CD14-positive monocyte (primary cell): Measurements from ENCODE around the gene FAXDC2. TPM values are rescaled to one million over a fixed set of nuclear protein-coding genes. Genes with fewer than 3 reads are reported as not detected.

Experiments
- DNase-seq, 3 donors: peaks; one replicate each; pipeline ENCODE4 v3.0.0-alpha.2; 2011 to 2022
- H2AFZ ChIP-seq: 2 replicates; pipeline ENCODE4 v1.6.0; 2012; ENCODE audit warnings: mild to moderate bottlenecking, low read depth, low read length, inconsistent platforms; ENCODE audit not compliant: insufficient read depth, poor library complexity, severe bottlenecking
- H3K27ac ChIP-seq, 2 donors: 1 replicate in 1 of 2; 2 replicates in 1 of 2; pipeline ENCODE4 v1.5.1; 2012 to 2013; ENCODE audit warnings: low read length in 2 of 2, control low read depth in 1 of 2, inconsistent platforms in 1 of 2, low read depth in 1 of 2, mild to moderate bottlenecking in 1 of 2
- H3K27me3 ChIP-seq, 2 donors: one replicate each; pipeline versions ENCODE4 v1.6.0 to v1.6.1; 2011 to 2013; ENCODE audit warnings: low read length in 2 of 2; ENCODE audit not compliant: control insufficient read depth in 2 of 2, insufficient read depth in 2 of 2
- H3K36me3 ChIP-seq, 2 donors: replicated peaks in 1 of 2; 1 replicate in 1 of 2; 2 replicates in 1 of 2; pipeline versions ENCODE4 v1.5.1 to v1.6.1; 2012 to 2013; ENCODE audit warnings: low read length in 2 of 2, control low read depth in 1 of 2, inconsistent platforms in 1 of 2, mild to moderate bottlenecking in 1 of 2; ENCODE audit not compliant: insufficient read depth in 2 of 2, control insufficient read depth in 1 of 2
- H3K4me1 ChIP-seq, 2 donors: 1 replicate in 1 of 2; 2 replicates in 1 of 2; pipeline versions ENCODE4 v1.5.1 to v1.6.1; 2012 to 2013; ENCODE audit warnings: low read length in 2 of 2, control low read depth in 1 of 2, inconsistent platforms in 1 of 2, mild to moderate bottlenecking in 1 of 2, moderate library complexity in 1 of 2; ENCODE audit not compliant: insufficient read depth in 2 of 2, control insufficient read depth in 1 of 2
- H3K4me2 ChIP-seq: replicated peaks from 2 replicates; pipeline ENCODE3; 2012; ENCODE audit warnings: low read length, moderate library complexity, mild to moderate bottlenecking; ENCODE audit not compliant: poor library complexity, severe bottlenecking; ENCODE audit errors: extremely low read depth
- H3K4me3 ChIP-seq, 3 experiments: fragments of 200-600 bp in 1 of 3; sonication (generic) in 1 of 3; replicated peaks in 1 of 3; 1 replicate in 2 of 3; 2 replicates in 1 of 3; pipeline ENCODE4 v1.5.1; 2011 to 2013; ENCODE audit warnings: low read length in 3 of 3, mild to moderate bottlenecking in 3 of 3, control low read depth in 2 of 3, low read depth in 2 of 3, inconsistent platforms in 1 of 3, moderate library complexity in 1 of 3
- H3K79me2 ChIP-seq: 2 replicates; pipeline ENCODE4 v1.6.0; 2012; ENCODE audit warnings: mild to moderate bottlenecking, control low read depth, inconsistent platforms, low read length, moderate library complexity; ENCODE audit not compliant: insufficient read depth
- H3K9ac ChIP-seq: 2 replicates; pipeline ENCODE4 v1.6.0; 2017; ENCODE audit warnings: low read length, mild to moderate bottlenecking; ENCODE audit not compliant: insufficient read depth, poor library complexity, severe bottlenecking
- H3K9me3 ChIP-seq, 2 donors: replicated peaks in 1 of 2; 1 replicate in 1 of 2; 2 replicates in 1 of 2; pipeline versions ENCODE4 v1.5.1 to v1.6.1; 2012 to 2013; ENCODE audit warnings: low read length in 2 of 2, control low read depth in 1 of 2; ENCODE audit not compliant: control insufficient read depth in 1 of 2, insufficient read depth in 1 of 2
- H4K20me1 ChIP-seq: 2 replicates; pipeline ENCODE4 v1.6.0; 2012; ENCODE audit warnings: mild to moderate bottlenecking, low read length, control low read depth, moderate library complexity; ENCODE audit not compliant: insufficient read depth
- H3K27ac Mint-ChIP-seq, 7 donors: one replicate each; pipeline ENCODE4 v1.8.0; 2020; ENCODE audit warnings: mild to moderate bottlenecking in 7 of 7, mixed read lengths in 7 of 7, moderate library complexity in 6 of 7, inconsistent platforms in 2 of 7
- H3K27me3 Mint-ChIP-seq, 3 donors: one replicate each; pipeline ENCODE4 v1.8.0; 2021 to 2022; ENCODE audit warnings: low read depth in 3 of 3, mild to moderate bottlenecking in 3 of 3, mixed read lengths in 3 of 3, moderate library complexity in 3 of 3, inconsistent platforms in 1 of 3
- H3K36me3 Mint-ChIP-seq, 2 donors: one replicate each; pipeline ENCODE4 v1.8.0; 2020; ENCODE audit warnings: mixed read lengths in 2 of 2, inconsistent platforms in 1 of 2, mild to moderate bottlenecking in 1 of 2
- H3K4me1 Mint-ChIP-seq: one replicate; pipeline ENCODE4 v1.8.0; 2020; ENCODE audit warnings: mild to moderate bottlenecking, mixed read lengths
- H3K4me3 Mint-ChIP-seq, 2 donors: one replicate each; pipeline ENCODE4 v1.8.0; 2020; ENCODE audit warnings: mild to moderate bottlenecking in 2 of 2, mixed read lengths in 2 of 2, moderate library complexity in 1 of 2
- H3K9me3 Mint-ChIP-seq, 7 donors: one replicate each; pipeline ENCODE4 v1.8.0; 2020 to 2022; ENCODE audit warnings: mixed read lengths in 7 of 7, mild to moderate bottlenecking in 6 of 7, moderate library complexity in 6 of 7, inconsistent platforms in 2 of 7
- WGBS: methylation state at CpG from one replicate; pipeline ENCODE4 v1.1.5; 2013; ENCODE audit warnings: missing lambda C conversion rate; ENCODE audit not compliant: insufficient coverage; 5-methylcytosine and 5-hydroxymethylcytosine counted together
- intact Hi-C, 2 donors: fragments of 100-400 bp; cut with micrococcal nuclease; formaldehyde crosslinking; loops; one replicate each; pipeline versions ENCODE4 v1.15.0 to v1.15.1; 2023
- polyA plus RNA-seq, 3 donors: library from polyadenylated mRNA; depleted of rRNA in 1 of 3; unstranded in 2 of 3; stranded (reverse) in 1 of 3; fragments of 300-500 nt in 2 of 3; fragments of >200 nt in 1 of 3; fragmentation: Illumina TruSeq in 2 of 3; gene quantifications; 1 replicate in 2 of 3; 2 replicates in 1 of 3; pipeline ENCODE4 v1.2.3, GENCODE V29; 2012 to 2021
- TF ChIP-seq, protein P1 (sequence below): fragments of 200-600 bp; IDR thresholded peaks from one replicate; pipeline ENCODE4 v1.8.0; 2022; ENCODE audit warnings: antibody characterized with exemption, mild to moderate bottlenecking

FAXDC2 gene
- polyA plus RNA-seq, 3 donors = 0.30 to 1.4 (median 0.60) TPM

DNA sequence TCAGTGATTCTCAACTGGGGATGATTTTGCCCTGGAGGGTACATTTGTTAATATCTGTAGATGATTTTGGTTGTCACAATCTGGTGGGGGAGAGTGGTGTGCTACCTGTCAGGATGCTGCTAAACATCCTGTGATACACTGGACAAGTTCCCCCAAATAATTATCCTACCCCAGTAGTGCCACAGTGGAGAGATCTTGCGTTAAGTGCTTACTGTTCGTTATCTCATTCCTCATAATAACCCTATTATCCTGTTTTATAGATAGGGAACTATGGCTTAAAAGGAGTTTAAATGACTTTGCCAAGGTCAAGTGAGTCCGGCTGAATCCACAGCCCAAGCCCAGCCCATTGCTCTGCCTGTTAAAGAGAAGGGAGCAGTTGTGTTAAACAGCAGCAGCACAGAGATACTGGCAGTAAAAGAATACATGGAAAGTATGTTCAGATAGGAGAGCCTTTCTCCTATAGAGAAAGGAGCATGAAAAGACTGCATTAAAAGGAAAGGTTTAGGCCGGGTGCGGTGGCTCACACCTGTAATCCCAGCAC lies 23.5 kb upstream of the FAXDC2 start:
- DNase-seq = no peak
- Mint-ChIP-seq H3K27ac (peak overlapping the region in 1 of 7 donors; percentile 63), H3K4me3 (no peak overlapping the region), H3K9me3 (peaks cover 8 to 22% (median 16%) of the 10 kb centered on the region in 7 donors), H3K36me3 (peaks cover 68 to 87% of the 10 kb centered on the region in 2 donors), H3K27me3 (no peaks in the 10 kb centered on the region), H3K4me1 (no peaks in the 10 kb centered on the region)
- no peak overlapping the region for H3K9ac ChIP-seq
- H3K27ac ChIP-seq = no peak overlapping the region
- WGBS = no CpG with 5 or more reads among the region's 5 CpGs
- no peak overlapping the region for H3K4me3 ChIP-seq
- no peaks in the 10 kb centered on the region for H3K27me3 ChIP-seq
- TF ChIP-seq, protein P1, sequence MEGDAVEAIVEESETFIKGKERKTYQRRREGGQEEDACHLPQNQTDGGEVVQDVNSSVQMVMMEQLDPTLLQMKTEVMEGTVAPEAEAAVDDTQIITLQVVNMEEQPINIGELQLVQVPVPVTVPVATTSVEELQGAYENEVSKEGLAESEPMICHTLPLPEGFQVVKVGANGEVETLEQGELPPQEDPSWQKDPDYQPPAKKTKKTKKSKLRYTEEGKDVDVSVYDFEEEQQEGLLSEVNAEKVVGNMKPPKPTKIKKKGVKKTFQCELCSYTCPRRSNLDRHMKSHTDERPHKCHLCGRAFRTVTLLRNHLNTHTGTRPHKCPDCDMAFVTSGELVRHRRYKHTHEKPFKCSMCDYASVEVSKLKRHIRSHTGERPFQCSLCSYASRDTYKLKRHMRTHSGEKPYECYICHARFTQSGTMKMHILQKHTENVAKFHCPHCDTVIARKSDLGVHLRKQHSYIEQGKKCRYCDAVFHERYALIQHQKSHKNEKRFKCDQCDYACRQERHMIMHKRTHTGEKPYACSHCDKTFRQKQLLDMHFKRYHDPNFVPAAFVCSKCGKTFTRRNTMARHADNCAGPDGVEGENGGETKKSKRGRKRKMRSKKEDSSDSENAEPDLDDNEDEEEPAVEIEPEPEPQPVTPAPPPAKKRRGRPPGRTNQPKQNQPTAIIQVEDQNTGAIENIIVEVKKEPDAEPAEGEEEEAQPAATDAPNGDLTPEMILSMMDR = no peak
- H3K9me3 ChIP-seq = peaks cover 15 to 17% of the 10 kb centered on the region in 2 donors
- peaks cover 69 to 89% of the 10 kb centered on the region in 2 donors for H3K36me3 ChIP-seq
- no peak overlapping the region for H2AFZ ChIP-seq
- H3K4me1 ChIP-seq = no peaks in the 10 kb centered on the region
- H3K79me2 ChIP-seq = peaks cover 15% of the 10 kb centered on the region
- intact Hi-C loops = no loop called here
- H4K20me1 ChIP-seq = peaks cover 56% of the 10 kb centered on the region
- no peak overlapping the region for H3K4me2 ChIP-seq

DNA sequence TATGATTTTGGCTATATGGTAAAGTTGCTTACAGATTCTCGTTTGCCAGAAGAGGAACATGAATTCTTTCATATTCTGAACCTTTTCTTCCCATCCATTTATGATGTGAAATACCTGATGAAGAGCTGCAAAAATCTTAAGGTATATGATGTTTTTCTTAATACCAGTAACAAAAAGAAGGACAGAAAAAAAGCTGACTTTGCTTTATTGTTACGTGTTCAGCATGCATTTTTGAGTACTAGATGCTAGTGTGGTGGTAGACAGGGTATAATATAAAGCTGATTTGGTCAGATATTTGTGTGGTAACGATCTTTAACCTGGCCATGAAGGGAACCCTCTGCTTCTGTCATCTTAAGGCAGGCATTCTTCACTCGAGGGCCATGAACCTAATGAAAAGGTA lies 21.3 kb upstream of the FAXDC2 start:
- H3K36me3 ChIP-seq = peaks cover 81 to 94% of the 10 kb centered on the region in 2 donors
- H2AFZ ChIP-seq = no peak overlapping the region
- no peak overlapping the region for H3K27ac Mint-ChIP-seq
- H3K79me2 ChIP-seq = peaks cover 30% of the 10 kb centered on the region
- no peak for DNase-seq
- no peaks in the 10 kb centered on the region for H3K4me1 Mint-ChIP-seq
- no peaks in the 10 kb centered on the region for H3K4me1 ChIP-seq
- 100% methylated on average over 3 of the region's 4 CpGs for WGBS
- H3K4me2 ChIP-seq = no peak overlapping the region
- no peaks in the 10 kb centered on the region for H3K9me3 ChIP-seq
- peaks cover 71 to 93% of the 10 kb centered on the region in 2 donors for H3K36me3 Mint-ChIP-seq
- TF ChIP-seq, protein P1 = no peak
- no peaks in the 10 kb centered on the region for H3K27me3 Mint-ChIP-seq
- H3K9ac ChIP-seq = no peak overlapping the region
- no peak overlapping the region for H3K4me3 ChIP-seq
- peaks cover 77% of the 10 kb centered on the region for H4K20me1 ChIP-seq
- peaks cover 0 to 3% (median 0%) of the 10 kb centered on the region in 7 donors for H3K9me3 Mint-ChIP-seq
- H3K27me3 ChIP-seq = no peaks in the 10 kb centered on the region
- intact Hi-C loops = no loop called here
- H3K4me3 Mint-ChIP-seq = no peak overlapping the region
- H3K27ac ChIP-seq = no peak overlapping the region
